ENCODE results near the gene SIM2.

The SIM2 gene

DNA sequence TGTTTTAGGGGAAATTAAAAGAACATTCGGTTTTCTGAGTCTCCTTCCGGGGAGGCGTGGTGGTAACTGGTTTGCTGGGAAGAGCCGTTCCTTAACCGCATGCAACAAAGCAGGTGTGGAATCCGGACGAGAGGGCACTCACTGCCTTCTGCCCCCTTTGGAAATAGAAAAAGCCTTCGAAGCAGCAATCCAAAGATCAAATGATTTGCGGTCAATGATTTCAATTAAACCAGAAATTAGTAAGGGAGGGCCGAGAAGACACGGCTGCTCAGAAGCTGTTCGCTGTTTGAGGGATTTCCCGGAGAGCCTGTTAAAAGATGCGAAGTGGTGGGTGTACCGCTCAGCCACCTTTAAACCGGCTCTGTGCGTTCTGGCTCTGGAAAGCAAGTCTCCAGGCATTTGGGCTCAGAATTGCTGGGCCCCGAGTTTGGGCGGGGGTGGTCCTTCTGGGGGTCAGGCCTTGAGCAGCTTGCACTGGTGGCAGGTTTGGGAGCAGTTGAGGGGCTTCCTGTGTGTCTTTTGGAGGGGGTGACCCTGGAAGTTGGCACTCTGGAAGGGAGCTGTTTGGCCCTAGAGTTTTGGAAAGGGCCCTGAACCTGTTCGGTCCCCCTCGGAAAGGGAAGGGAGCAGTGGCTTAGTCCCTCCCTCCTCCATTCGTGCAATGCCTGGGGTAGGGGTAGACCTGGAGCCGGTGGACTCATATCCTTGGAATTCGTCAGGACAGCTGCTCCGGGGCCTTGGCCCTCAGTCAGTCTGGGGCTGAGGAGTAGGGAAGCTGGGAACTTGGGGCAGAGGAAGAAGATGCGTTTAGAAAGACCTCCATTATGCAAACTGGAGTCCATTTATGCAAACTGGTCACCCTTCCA is 3.1 kb downstream of the SIM2 start:
- no peak for DNase-seq

DNA sequence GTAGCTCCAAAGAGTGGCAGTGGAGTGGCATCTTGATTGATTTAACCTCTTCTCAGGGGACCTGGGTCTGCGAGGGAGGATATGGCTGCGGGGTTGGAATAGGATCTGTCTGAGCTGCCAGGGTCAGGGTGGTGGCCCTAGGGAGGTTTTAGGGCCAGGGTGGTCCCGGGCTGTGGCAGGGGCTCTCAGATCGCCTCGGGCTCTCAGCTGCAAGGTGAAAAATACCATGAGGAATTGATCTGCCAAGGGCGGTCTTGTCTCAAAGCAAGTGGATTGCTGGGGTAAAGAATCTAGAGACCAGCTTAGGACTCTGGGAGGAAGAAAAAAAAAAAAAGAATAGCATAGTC is 3.7 kb downstream of the SIM2 start:
- DNase-seq: no peak

DNA sequence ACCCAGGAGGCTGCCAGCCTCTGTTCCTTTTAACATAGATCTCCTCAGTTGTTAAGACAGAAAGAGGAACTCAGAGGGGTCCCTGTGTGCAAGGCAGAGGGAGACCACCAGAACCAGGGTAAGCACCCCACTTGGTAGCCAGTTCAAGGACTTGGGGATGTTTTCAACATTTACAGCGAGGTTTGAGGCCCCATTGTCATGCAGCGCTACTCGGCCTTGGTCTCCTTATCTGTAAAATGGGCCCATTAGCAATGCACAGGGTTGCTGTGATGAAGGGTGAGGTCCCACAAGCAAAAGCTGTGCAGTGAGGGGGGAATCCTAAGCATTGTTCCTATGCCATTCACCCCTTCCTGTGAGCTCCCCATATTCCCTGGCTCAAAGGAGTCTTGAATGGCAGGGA is 4.2 kb downstream of the SIM2 start:
- DNase-seq: no peak

- no peak for DNase-seq
Measured at GRCh38 chr21:36703626-36704280, 4.8 kb downstream of the SIM2 start.

- DNase-seq: no peak
Measured at GRCh38 chr21:36704281-36704957, 5.5 kb downstream of the SIM2 start.

- DNase-seq: no peak
Measured at GRCh38 chr21:36704958-36705678, 6.2 kb downstream of the SIM2 start.

DNA sequence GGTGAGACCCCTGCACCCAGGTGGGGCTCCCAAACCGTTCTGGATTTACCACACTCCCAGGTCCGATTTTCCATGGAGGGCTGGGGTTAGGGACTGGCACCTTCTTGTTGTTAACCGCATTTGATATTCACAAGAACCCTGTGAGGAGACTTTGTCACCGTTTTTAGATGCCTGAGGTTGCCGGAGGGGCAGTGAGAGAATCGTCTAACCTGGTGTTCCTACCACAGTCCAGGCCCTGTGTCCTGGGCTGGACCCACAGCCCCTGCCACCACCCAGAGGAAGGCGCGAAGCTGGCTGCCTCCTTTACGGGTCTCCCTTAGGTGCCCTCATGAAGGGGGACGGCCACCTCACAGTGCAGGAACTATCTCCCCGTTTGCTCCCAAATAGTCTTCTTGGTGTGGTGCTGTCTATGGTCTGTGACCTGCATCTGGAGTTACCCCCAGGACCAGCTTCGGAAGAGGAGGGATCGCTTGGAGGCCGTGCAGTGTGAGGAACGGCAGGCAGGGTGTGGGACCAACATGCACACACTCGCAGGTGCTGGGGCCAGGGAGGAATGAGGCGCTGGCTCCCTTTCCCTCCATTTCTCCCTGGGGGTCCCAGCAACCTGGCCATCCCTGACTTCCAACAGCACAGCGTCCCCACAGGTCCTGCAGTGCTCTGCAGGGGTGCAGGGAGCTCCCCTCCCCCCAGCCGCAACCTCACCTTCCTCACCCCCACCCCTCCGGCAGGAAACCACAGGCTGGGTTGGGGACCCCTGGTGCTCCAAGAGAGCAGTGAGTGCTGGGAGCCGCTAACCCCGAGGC is 7.0 kb downstream of the SIM2 start:
- DNase-seq: no peak

DNA sequence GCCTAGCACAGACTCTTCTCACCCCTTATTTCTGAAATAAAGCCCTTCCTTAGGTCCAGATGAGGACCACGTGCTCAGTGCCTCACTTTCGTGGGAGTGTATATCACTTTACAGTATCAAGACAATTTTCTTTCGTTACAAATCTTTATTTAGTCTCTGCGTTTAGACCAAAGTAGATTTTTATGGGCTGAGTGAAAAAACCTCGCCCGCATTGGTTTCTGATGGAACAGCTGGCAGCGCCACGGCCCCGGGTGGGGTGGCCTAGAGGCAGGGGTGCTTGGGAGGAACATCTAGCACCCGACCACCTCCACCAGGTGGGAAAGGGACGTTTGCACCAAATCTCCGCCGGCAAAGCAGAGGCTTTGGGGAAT is 7.6 kb downstream of the SIM2 start:
- no peak for DNase-seq

DNA sequence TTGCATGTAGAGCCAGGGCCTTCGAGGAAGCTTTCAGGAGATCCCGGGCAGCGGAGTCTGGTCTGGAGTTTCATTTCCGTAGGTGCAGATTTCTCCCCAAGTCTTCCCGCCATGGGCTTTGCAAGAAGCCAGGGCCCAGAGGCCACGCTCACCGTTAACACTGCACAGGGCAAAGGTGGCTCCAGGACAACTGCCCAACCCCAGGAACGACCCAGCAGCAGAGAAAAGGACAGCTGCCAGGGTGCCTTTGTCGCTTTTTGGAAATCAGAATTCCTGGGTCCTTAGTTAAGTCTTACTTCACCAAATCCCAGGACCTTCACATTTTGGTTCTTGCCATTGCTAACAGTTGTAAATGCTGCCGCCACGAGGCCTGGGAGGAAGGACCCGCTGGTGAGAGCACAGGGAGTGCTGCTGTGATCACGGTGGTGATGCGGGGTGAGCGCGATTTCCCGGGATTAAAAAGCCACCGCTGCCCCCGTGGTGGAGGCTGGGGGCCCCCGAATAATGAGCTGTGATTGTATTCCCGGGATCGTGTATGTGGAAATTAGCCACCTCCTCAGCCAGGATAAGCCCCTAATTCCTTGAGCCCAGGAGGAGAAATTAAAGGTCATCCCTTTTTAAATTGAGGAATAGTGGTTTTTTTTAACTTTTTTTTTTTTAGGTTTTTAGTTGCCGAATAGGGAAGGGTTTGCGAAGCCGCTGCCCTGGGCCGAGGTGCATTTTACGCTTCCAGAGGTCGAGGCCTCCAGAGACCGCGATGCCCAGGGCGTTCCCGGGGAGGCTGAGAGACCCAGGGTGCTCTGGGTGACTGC is 8.2 kb downstream of the SIM2 start:
- DNase-seq: no peak

DNA sequence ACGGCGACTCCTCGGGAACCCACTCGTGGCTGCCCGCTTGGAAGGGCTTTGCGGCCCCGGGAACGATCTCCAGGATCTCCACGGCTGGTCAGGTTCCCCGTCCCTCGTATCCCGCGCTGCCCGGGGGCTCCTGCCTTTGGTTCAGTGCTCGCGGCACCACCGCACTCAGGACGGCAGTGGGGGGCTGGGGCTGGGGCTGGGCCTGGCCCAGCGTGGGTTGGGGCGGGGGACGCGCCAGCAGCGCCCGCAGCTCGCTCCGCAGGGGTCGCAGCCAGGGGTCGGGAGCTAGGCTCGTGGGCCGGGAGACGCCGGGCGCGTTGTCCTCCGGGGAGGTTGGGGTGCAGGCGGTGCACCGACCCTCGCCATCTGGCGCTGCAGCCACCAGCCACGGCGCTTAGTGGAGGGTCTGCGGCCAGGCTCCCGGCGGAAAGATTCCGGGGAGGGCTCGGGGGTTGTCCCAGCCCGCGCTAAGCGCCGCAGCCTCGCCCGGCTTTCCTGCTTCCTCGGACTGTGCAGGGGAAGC is 8.9 kb downstream of the SIM2 start:
- DNase-seq: no peak

GRCh38 chr21:36708286-36709029 is 9.5 kb downstream of the SIM2 start:
- DNase-seq: no peak

- no peak for DNase-seq
Measured at GRCh38 chr21:36709030-36709867, 10.3 kb downstream of the SIM2 start.

- DNase-seq: no peak
Measured at GRCh38 chr21:36709868-36710728, 11.2 kb downstream of the SIM2 start.

DNA sequence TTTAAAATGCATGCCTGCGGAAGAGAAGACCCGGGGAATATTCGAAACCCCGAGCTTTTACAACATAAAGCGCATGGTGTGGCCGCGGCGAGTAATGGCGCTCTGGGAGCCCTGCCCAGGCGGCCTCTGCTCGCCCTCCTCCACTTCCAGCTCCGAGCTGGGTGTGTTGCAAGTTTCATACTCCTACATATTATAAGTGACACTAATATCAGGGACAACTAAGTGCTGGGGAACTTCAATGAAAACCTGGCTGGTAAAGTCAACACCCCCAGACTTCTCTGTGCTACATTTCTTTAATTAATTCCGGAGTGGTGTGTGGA is 11.8 kb downstream of the SIM2 start:
- no peak for DNase-seq

DNA sequence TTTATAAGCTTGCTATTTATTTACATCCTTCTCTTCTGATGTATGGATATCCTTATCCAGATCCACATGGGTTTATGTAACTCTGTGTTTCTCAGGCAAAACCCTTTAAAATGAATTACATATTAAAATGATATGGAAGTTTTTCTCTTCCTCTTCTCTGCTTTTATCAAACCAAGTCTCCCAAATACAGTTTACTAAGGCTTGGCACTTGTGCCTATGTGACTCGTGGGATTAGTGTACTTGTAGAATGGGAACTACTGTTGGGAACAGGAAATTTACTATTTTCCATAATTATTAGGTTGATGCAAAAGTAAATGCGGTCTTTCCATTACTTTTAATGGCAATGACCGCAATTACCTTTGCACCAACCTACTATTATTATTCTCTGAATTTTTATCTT is 14.8 kb downstream of the SIM2 start:
- no peak for DNase-seq

DNA sequence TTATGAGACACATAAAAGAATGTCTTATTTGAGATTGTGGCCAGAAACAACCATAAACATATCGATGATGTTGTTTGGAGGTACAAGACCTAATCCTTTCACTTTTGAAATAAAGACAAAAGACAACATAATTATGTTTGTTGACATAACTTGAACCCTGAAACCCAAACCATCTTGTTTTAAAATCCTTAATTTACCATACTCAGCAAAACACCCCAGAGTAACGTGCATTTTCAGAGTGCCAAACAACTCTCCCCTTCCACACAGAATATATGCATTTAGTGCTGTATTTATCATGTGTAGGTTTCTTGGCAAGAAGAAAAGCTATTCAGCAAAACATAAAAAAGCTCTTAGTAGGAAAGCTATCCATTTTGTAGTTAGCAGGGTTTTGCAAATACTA is 17.5 kb downstream of the SIM2 start:
- DNase-seq: no peak

GRCh38 chr21:36716836-36717235 is 17.9 kb downstream of the SIM2 start:
- DNase-seq: no peak

- DNase-seq: no peak
Measured at GRCh38 chr21:36717976-36718375, 19.1 kb downstream of the SIM2 start.

DNA sequence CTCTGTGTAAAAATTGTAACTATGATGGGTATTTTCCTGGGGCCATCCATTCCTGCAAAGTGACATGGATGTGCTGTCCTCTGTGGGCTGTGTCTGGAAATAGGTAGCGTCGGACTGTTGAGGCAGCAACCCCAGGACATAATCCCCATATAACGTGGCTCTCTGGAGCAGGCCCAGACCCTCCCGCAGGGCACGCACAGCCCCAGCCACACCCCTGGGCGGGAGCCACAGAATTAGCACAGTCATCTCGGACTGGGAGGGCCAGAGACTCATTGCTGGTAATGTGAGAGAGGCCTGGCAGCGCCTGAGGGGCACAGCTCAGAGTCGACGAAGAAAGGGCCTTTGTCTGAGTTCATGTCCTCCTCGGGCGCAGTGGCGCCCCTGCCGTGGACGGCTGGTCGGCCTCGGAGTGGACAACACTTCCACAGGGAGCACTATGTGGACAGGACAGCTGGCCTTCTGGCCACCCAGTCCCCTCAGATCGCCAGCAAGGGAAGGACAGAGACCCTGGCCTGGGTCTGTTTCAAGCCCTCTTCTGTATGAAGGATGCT is 20.1 kb downstream of the SIM2 start:
- no peak for DNase-seq
